ENCODE data around the gene TFR2.

GRCh38 chr7:100588438-100588837 lies 52.9 kb downstream of the TFR2 start:
- TF ChIP-seq CTCF (IDR thresholded peaks at IDR 0.05): no peak
- TF ChIP-seq POLR2A (IDR thresholded peaks at IDR 0.05): no peak
- TF ChIP-seq EP300 (IDR thresholded peaks at IDR 0.05): no peak
